ENCODE results near the gene LSAMP. TPM values are rescaled to one million over a fixed set of nuclear protein-coding genes. Genes with fewer than 3 reads are reported as not detected.

Gene LSAMP
- total and polyA plus RNA-seq, 9 of the 15 experiments (the other 6 are each of a cell fraction or from before 2014, with no cell fraction given), result 0.09 to 0.11 TPM; not detected in 7

DNA sequence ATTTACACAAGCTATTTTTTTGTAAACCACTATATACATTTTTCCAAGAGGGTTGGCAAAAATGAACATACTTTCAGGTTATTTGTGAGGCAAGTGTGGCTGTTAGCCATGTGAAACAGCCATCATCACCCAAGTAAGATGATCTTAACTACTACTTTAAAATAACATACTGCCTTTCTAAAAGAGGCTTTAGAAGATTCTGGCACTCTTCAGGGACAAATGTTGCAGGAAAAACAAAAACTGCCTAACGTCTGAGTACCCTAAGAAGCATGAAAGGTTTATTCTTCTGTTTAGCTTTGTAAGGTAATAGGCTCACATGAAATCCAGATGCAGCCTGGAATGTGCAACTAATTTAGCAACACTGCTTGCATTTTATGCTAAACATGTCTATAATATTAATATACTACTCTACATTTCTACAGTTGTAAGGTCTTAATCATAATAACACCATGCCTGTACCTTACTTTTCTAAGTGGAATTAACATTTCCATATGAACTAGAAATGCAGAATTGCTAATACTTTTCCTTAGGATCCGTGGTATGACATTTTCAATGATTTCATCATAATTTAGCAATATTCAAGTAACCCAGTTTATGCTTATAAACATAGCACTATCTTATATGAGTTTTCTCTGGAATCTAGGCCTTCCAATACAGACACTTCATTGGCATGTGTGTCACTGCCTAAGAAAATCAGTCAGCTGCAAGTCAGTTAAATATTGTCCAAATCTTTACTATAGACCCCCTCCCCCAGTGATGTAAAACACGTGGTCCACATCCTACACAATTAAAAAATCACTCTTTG lies 4.5 kb upstream of the LSAMP start:
- in situ Hi-C loops (cut with MboI), result no loop called here
- FAIRE-seq, result no peak
- TF ChIP-seq RBM34 (IDR thresholded peaks at IDR 0.05; ENCODE audit: borderline replicate concordance, insufficient read depth, low read length) (no peak), SNIP1 (IDR thresholded peaks at IDR 0.05; ENCODE audit: low read depth) (no peak), SMAD3 (CRISPR knock-in tag; conservative IDR thresholded peaks at IDR 0.05) (no peak), KLF10 (CRISPR knock-in tag; IDR thresholded peaks at IDR 0.05) (no peak), NELFE (IDR thresholded peaks at IDR 0.05; ENCODE audit: insufficient read depth, insufficient read length) (no peak), JUND (IDR thresholded peaks at IDR 0.05; ENCODE audit: borderline replicate concordance, low read depth, low read length) (no peak), JUND (tag; IDR thresholded peaks at IDR 0.05; ENCODE audit: borderline replicate concordance, low read depth, low read length) (no peak), BRD4 (IDR thresholded peaks at IDR 0.05) (no peak), SETDB1 (IDR thresholded peaks at IDR 0.05; ENCODE audit: low read length) (no peak), ZNF764 (CRISPR knock-in tag; IDR thresholded peaks at IDR 0.05; ENCODE audit: low read depth) (no peak), ZSCAN32 (CRISPR knock-in tag; IDR thresholded peaks at IDR 0.05) (no peak)
- TF ChIP-seq, protein P1, sequence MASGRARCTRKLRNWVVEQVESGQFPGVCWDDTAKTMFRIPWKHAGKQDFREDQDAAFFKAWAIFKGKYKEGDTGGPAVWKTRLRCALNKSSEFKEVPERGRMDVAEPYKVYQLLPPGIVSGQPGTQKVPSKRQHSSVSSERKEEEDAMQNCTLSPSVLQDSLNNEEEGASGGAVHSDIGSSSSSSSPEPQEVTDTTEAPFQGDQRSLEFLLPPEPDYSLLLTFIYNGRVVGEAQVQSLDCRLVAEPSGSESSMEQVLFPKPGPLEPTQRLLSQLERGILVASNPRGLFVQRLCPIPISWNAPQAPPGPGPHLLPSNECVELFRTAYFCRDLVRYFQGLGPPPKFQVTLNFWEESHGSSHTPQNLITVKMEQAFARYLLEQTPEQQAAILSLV (tag; IDR thresholded peaks at IDR 0.05), result no peak
- TF ChIP-seq, protein P2, sequence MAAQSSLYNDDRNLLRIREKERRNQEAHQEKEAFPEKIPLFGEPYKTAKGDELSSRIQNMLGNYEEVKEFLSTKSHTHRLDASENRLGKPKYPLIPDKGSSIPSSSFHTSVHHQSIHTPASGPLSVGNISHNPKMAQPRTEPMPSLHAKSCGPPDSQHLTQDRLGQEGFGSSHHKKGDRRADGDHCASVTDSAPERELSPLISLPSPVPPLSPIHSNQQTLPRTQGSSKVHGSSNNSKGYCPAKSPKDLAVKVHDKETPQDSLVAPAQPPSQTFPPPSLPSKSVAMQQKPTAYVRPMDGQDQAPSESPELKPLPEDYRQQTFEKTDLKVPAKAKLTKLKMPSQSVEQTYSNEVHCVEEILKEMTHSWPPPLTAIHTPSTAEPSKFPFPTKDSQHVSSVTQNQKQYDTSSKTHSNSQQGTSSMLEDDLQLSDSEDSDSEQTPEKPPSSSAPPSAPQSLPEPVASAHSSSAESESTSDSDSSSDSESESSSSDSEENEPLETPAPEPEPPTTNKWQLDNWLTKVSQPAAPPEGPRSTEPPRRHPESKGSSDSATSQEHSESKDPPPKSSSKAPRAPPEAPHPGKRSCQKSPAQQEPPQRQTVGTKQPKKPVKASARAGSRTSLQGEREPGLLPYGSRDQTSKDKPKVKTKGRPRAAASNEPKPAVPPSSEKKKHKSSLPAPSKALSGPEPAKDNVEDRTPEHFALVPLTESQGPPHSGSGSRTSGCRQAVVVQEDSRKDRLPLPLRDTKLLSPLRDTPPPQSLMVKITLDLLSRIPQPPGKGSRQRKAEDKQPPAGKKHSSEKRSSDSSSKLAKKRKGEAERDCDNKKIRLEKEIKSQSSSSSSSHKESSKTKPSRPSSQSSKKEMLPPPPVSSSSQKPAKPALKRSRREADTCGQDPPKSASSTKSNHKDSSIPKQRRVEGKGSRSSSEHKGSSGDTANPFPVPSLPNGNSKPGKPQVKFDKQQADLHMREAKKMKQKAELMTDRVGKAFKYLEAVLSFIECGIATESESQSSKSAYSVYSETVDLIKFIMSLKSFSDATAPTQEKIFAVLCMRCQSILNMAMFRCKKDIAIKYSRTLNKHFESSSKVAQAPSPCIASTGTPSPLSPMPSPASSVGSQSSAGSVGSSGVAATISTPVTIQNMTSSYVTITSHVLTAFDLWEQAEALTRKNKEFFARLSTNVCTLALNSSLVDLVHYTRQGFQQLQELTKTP (IDR thresholded peaks at IDR 0.05; ENCODE audit: low read depth in 1 of 2, partially characterized antibody in 2 of 2), result no peak
- TF ChIP-seq, protein P3, sequence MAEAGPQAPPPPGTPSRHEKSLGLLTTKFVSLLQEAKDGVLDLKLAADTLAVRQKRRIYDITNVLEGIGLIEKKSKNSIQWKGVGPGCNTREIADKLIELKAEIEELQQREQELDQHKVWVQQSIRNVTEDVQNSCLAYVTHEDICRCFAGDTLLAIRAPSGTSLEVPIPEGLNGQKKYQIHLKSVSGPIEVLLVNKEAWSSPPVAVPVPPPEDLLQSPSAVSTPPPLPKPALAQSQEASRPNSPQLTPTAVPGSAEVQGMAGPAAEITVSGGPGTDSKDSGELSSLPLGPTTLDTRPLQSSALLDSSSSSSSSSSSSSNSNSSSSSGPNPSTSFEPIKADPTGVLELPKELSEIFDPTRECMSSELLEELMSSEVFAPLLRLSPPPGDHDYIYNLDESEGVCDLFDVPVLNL (CRISPR knock-in tag; IDR thresholded peaks at IDR 0.05; ENCODE audit: low read depth), result no peak
- TF ChIP-seq, protein P4, sequence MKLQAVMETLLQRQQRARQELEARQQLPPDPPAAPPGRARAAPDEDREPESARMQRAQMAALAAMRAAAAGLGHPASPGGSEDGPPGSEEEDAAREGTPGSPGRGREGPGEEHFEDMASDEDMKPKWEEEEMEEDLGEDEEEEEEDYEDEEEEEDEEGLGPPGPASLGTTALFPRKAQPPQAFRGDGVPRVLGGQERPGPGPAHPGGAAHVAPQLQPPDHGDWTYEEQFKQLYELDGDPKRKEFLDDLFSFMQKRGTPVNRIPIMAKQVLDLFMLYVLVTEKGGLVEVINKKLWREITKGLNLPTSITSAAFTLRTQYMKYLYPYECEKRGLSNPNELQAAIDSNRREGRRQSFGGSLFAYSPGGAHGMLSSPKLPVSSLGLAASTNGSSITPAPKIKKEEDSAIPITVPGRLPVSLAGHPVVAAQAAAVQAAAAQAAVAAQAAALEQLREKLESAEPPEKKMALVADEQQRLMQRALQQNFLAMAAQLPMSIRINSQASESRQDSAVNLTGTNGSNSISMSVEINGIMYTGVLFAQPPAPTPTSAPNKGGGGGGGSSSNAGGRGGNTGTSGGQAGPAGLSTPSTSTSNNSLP (IDR thresholded peaks at IDR 0.05; ENCODE audit: borderline replicate concordance, low read depth, low read length), result no peak

More for the DNA sequence above, 4.5 kb upstream of the LSAMP start:
- Histone ChIP-seq H3K9ac (ENCODE audit: insufficient read depth in 1 of 2, low read depth in 2 of 2, low read length in 2 of 2) (no peak overlapping the region), H3K4me1 (replicated peaks in 1 of 2; ENCODE audit: control insufficient read depth in 2 of 2, insufficient read depth in 2 of 2, low read length in 2 of 2) (no peaks in the 10 kb centered on the region), H3K36me3 (ENCODE audit: control insufficient read depth, insufficient read depth, low read length) (no peaks in the 10 kb centered on the region), H3K9me3 (replicated peaks; ENCODE audit: control insufficient read depth, insufficient read depth, low read depth, low read length) (no peaks in the 10 kb centered on the region), H3K27ac (ENCODE audit: extremely low read depth, low read depth, low read length) (no peak overlapping the region), H3K9me1 (ENCODE audit: control insufficient read depth, insufficient read depth, low read length) (no peaks in the 10 kb centered on the region), H4K20me1 (replicated peaks; ENCODE audit: control insufficient read depth, insufficient read depth, low read length) (no peaks in the 10 kb centered on the region), H3K4me2 (ENCODE audit: insufficient read depth, low read length) (no peak overlapping the region), H3K79me2 (ENCODE audit: control insufficient read depth, insufficient read depth, low read length) (no peaks in the 10 kb centered on the region), H3K4me3 (no peak overlapping the region), H2AFZ (ENCODE audit: low read depth, low read length) (no peak overlapping the region), H3K27me3 (ENCODE audit: control insufficient read depth in 2 of 2, insufficient read depth in 2 of 2, low read length in 2 of 2) (no peaks in the 10 kb centered on the region)
- ATAC-seq, result no peak
- no TSS peak for BruUV-seq (replicated peaks)
- WGBS (ENCODE audit: insufficient coverage, low coverage, missing lambda C conversion rate), result 0% methylated on average over 3 of the region's 3 CpGs
- ChIA-PET POLR2A (no interaction called here), CTCF (ENCODE audit: low intra/inter-chr PET ratio) (no interaction called here)
- intact Hi-C loops (cut with micrococcal nuclease), result no loop called here
- no peak for DNase-seq (ENCODE audit: extremely low read depth in 1 of 4, low spot score in 3 of 4)
